ENCODE results near the gene ABHD17A. TPM values are rescaled to one million over a fixed set of nuclear protein-coding genes. Genes with fewer than 3 reads are reported as not detected.

Gene ABHD17A
- polyA plus RNA-seq, 1 of the 3 experiments (the other 2 are of a cell fraction), result 61.1 TPM

GRCh38 chr19:1896508-1896907 lies 11.2 kb upstream of the ABHD17A start:
- Histone ChIP-seq H3F3A (replicated peaks; ENCODE audit: insufficient read depth) (no peaks in the 10 kb centered on the region), H3K4me3 (ENCODE audit: low read depth in 2 of 2, low read length in 1 of 2) (no peak overlapping the region)
- TF ChIP-seq FOSL2 (IDR thresholded peaks at IDR 0.05; ENCODE audit: borderline replicate concordance, low read depth) (no peak), EP300 (IDR thresholded peaks at IDR 0.05; ENCODE audit: borderline replicate concordance in 1 of 2, low read depth in 1 of 2, low read length in 1 of 2) (no peak), ELF1 (IDR thresholded peaks at IDR 0.05) (no peak), RFX5 (IDR thresholded peaks at IDR 0.05; ENCODE audit: low read length) (no peak), MAX (IDR thresholded peaks at IDR 0.05; ENCODE audit: low read depth) (no peak), CTCF (IDR thresholded peaks at IDR 0.05) (no peak), ZBTB33 (IDR thresholded peaks at IDR 0.05; ENCODE audit: borderline replicate concordance, low read depth) (no peak), NRF1 (IDR thresholded peaks at IDR 0.05; ENCODE audit: low read depth, low read length) (no peak), RAD21 (IDR thresholded peaks at IDR 0.05; ENCODE audit: low read length) (no peak), YY1 (IDR thresholded peaks at IDR 0.05; ENCODE audit: low read depth) (no peak), USF2 (IDR thresholded peaks at IDR 0.05; ENCODE audit: borderline replicate concordance, low read depth, low read length) (no peak), USF1 (IDR thresholded peaks at IDR 0.05; ENCODE audit: borderline replicate concordance, low read depth) (no peak), RXRA (IDR thresholded peaks at IDR 0.05; ENCODE audit: borderline replicate concordance, low read depth) (no peak), SMC3 (IDR thresholded peaks at IDR 0.05; ENCODE audit: low read depth, low read length) (no peak), MXI1 (IDR thresholded peaks at IDR 0.05; ENCODE audit: low read depth, low read length) (no peak)

More at GRCh38 chr19:1896508-1896907, 11.2 kb upstream of the ABHD17A start:
- H3K9me2 ChIP-seq, result no peaks in the 10 kb centered on the region
- ChIA-PET POLR2A (no interaction called here), CTCF (interaction anchor here (0.6 to 2.7 kb wide), 6 partner anchors 8 to 34 kb away, joined by 3 to 11 read pairs (median 4); partner anchors contain the start of gene ABHD17A)
- no peaks in the 10 kb centered on the region for H3K9me3 ChIP-seq
- H3K36me3 ChIP-seq (replicated peaks in 1 of 2; ENCODE audit: control insufficient read depth in 1 of 2, insufficient read depth in 2 of 2, low read length in 1 of 2), result no peaks in the 10 kb centered on the region
- H3K4me2 ChIP-seq, result no peak overlapping the region
- DNase-seq, result no peak
- 95% methylated on average over 12 of the region's 13 CpGs for WGBS (ENCODE audit: low lambda C conversion rate)
- H3K79me2 ChIP-seq (ENCODE audit: insufficient read depth), result no peaks in the 10 kb centered on the region
- H4K20me1 ChIP-seq (ENCODE audit: insufficient read depth), result no peaks in the 10 kb centered on the region
- no peaks in the 10 kb centered on the region; a peak in 1 of 4 replicates for H3K4me1 ChIP-seq (ENCODE audit: control insufficient read depth in 1 of 2, insufficient read depth in 2 of 2, low read depth in 1 of 2, low read length in 1 of 2)
- no peak overlapping the region for H3K9ac ChIP-seq
- no peak overlapping the region for H3K27ac ChIP-seq (ENCODE audit: low read depth in 2 of 2, low read length in 1 of 2)
- no peak overlapping the region for H2AFZ ChIP-seq (ENCODE audit: low read depth)
- no peaks in the 10 kb centered on the region for H3K27me3 ChIP-seq (ENCODE audit: insufficient read depth)
